Activated T-cell treated with anti-CD3 and anti-CD28 coated beads, Interleukin-2, amount 50 U/mL, for 72 hours (primary cell): ENCODE measurements around the gene ONECUT3. TPM values are rescaled to one million over a fixed set of nuclear protein-coding genes. Genes with fewer than 3 reads are reported as not detected.
A peak's percentile ranks its signal among the peaks of the same experiment; 100 is the strongest.
"Not testable (repeated sequence)": the region's sequence is repeated elsewhere in the genome, so short reads cannot be mapped to it uniquely, and the experiment has no call there.

ENCODE experiments used
- ATAC-seq, 2 donors: fragments of 150-1000 bp; cut with Tn5 transposase; replicated peaks in 1 of 2; 2 replicates each; pipeline ENCODE4 v1.10.0; 2021; ENCODE audit warnings: moderate library complexity in 2 of 2, mild to moderate bottlenecking in 1 of 2
- DNase-seq, 2 donors: peaks; one replicate each; pipeline ENCODE4 v3.0.0; 2021 to 2022; ENCODE audit warnings: mixed read lengths in 1 of 2
- H3K27ac Mint-ChIP-seq: one replicate; pipeline ENCODE4 v1.8.0; 2022; ENCODE audit warnings: mild to moderate bottlenecking, moderate library complexity, mixed read lengths
- H3K27me3 Mint-ChIP-seq: one replicate; pipeline ENCODE4 v1.8.0; 2022; ENCODE audit warnings: low read depth, mixed read lengths
- H3K36me3 Mint-ChIP-seq, 2 donors: one replicate each; pipeline ENCODE4 v1.8.0; 2022; ENCODE audit warnings: mixed read lengths in 2 of 2, mild to moderate bottlenecking in 1 of 2; ENCODE audit not compliant: insufficient read depth in 2 of 2
- H3K4me1 Mint-ChIP-seq: one replicate; pipeline ENCODE4 v1.8.0; 2022; ENCODE audit warnings: low read depth, mixed read lengths
- H3K4me3 Mint-ChIP-seq, 2 donors: one replicate each; pipeline ENCODE4 v1.8.0; 2022; ENCODE audit warnings: mild to moderate bottlenecking in 2 of 2, mixed read lengths in 2 of 2, moderate library complexity in 2 of 2
- H3K9me3 Mint-ChIP-seq, 2 donors: one replicate each; pipeline ENCODE4 v1.8.0; 2022; ENCODE audit warnings: mixed read lengths in 2 of 2
- total RNA-seq, 2 donors: library from RNA; stranded (reverse); gene quantifications; one replicate each; pipeline ENCODE4 v1.2.3, GENCODE V29; 2022

ONECUT3 gene
- total RNA-seq, 2 donors from 2014 or later: not detected

- Mint-ChIP-seq H3K27ac (no peak overlapping the region), H3K4me3 (no peak overlapping the region), H3K4me1 (peaks cover 4% of the 10 kb centered on the region), H3K27me3 (peaks cover 11% of the 10 kb centered on the region), H3K36me3 (no peaks in the 10 kb centered on the region), H3K9me3 (no peaks in the 10 kb centered on the region)
- ATAC-seq (peak in 1 of 2 donors; percentile 5), DNase-seq (no peak)
Observed at GRCh38 chr19:1789261-1790041, 36.1 kb downstream of the ONECUT3 start.

GRCh38 chr19:1790054-1790792 is 36.9 kb downstream of the ONECUT3 start:
- Mint-ChIP-seq H3K27ac (no peak overlapping the region), H3K4me1 (peaks cover 7% of the 10 kb centered on the region), H3K9me3 (no peaks in the 10 kb centered on the region), H3K36me3 (no peaks in the 10 kb centered on the region), H3K4me3 (no peak overlapping the region), H3K27me3 (peaks cover 15% of the 10 kb centered on the region)
- DNase-seq (no peak), ATAC-seq (no peak)

DNA sequence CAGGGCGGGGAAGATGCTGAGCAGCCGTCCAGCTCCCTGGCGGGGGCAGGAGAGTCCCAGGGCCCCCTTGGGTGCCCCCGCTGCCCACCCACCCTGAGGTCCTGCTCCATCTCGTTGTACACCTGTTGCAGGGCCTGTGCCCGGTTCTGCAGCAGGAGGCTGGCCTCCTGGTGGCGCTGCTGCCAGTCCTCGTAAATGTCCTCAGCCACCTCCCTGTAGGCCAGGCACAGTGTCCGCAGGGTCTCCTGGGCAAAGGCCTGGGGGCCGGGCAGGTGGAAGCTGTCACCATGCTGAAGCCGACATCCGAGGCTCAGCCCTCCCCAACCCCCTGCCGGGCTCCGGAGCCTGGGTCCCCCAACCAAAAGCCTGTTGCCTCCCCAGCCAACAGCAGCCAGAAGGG is 38.6 kb downstream of the ONECUT3 start:
- no peak for ATAC-seq
- H3K4me1 Mint-ChIP-seq: peaks cover 7% of the 10 kb centered on the region
- no peaks in the 10 kb centered on the region for H3K36me3 Mint-ChIP-seq
- H3K27me3 Mint-ChIP-seq: peaks cover 15% of the 10 kb centered on the region
- H3K27ac Mint-ChIP-seq: no peak overlapping the region
- H3K9me3 Mint-ChIP-seq: no peaks in the 10 kb centered on the region
- H3K4me3 Mint-ChIP-seq: no peak overlapping the region
- DNase-seq: no peak

GRCh38 chr19:1794424-1795172 is 41.3 kb downstream of the ONECUT3 start:
- Mint-ChIP-seq H3K27me3 (peaks cover 10% of the 10 kb centered on the region), H3K27ac (no peak overlapping the region), H3K4me1 (peaks cover 7% of the 10 kb centered on the region), H3K36me3 (no peaks in the 10 kb centered on the region), H3K4me3 (no peak overlapping the region), H3K9me3 (no peaks in the 10 kb centered on the region)
- DNase-seq (peak; percentile 20 to 38), ATAC-seq (peak; percentile 59 to 62)

DNA sequence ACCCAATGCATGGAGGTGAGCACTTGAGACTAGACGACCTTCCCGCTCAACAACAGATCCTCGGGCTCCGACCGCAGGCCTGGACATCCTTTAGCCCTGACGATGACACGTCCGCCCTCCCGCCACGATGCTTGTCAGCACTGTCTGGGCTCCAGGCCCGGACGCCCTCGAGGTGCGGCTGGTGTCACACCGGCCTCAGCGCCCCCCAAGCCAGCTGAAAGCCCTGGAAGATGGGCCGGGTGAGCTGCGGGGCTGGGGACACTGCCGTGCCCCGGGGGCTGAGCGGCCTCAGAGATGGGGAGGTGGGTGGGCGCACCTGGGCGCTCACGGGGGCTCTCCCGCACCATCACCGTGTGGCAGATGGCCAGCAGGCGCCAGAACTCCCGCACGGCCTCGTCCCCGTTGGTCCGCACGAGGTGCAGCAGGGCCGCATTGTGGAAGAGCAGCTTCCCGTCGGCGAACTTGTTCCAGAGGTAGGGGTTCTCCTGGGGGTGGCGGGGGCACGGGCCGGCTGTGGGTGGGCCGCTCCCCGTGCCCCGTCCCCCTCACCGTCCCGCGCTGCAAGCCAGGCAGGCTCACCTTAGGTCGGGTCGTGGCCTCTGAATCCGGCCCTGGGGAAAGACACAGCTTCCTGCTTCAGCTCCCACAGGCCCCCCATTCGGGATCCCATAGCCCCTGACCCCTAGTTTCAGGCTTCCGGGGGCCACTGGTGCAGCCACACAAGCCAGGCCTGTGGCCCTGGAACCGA is 43.3 kb downstream of the ONECUT3 start:
- Mint-ChIP-seq H3K4me1 (peaks cover 7% of the 10 kb centered on the region), H3K4me3 (no peak overlapping the region), H3K9me3 (no peaks in the 10 kb centered on the region), H3K36me3 (no peaks in the 10 kb centered on the region), H3K27me3 (peaks cover 10% of the 10 kb centered on the region), H3K27ac (no peak overlapping the region)
- DNase-seq: no peak
- no peak for ATAC-seq

DNA sequence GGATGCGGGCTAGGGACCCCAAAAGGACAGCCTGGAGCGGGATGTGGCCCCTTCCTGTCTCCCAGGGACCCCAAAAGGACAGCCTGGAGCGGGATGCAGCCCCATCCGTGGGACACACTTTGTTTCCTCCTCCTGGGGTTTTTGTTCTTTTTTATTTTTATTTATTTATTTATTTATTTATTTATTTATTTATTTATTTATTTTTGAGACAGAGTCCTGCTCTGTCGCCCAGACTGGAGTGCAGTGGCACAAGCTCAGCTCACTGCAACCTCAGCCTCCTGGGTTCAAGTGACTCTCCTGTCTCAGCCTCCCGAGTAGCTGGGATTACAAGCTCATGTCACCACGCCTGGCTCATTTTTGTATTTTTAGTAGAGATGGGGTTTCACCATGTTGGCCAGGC is 44.0 kb downstream of the ONECUT3 start:
- not testable (repeated sequence) for ATAC-seq, DNase-seq, H3K27ac Mint-ChIP-seq, H3K4me3 Mint-ChIP-seq, H3K36me3 Mint-ChIP-seq, H3K9me3 Mint-ChIP-seq, H3K4me1 Mint-ChIP-seq
- H3K27me3 Mint-ChIP-seq: peaks cover 10% of the 10 kb centered on the region

- H3K27ac Mint-ChIP-seq: no peak overlapping the region
- no peaks in the 10 kb centered on the region for H3K36me3 Mint-ChIP-seq
- no peak overlapping the region for H3K4me3 Mint-ChIP-seq
- peaks cover 10% of the 10 kb centered on the region for H3K27me3 Mint-ChIP-seq
- H3K9me3 Mint-ChIP-seq: no peaks in the 10 kb centered on the region
- DNase-seq (no peak), ATAC-seq (no peak)
- no peaks in the 10 kb centered on the region for H3K4me1 Mint-ChIP-seq
Observed at GRCh38 chr19:1799695-1800342, 46.5 kb downstream of the ONECUT3 start.

- Mint-ChIP-seq H3K27me3 (no peaks in the 10 kb centered on the region), H3K4me3 (no peak overlapping the region), H3K36me3 (no peaks in the 10 kb centered on the region), H3K27ac (no peak overlapping the region), H3K4me1 (no peaks in the 10 kb centered on the region), H3K9me3 (no peaks in the 10 kb centered on the region)
- DNase-seq: no peak
- no peak for ATAC-seq
Observed at GRCh38 chr19:1804858-1805257, 51.6 kb downstream of the ONECUT3 start.

GRCh38 chr19:1805401-1806183 is 52.3 kb downstream of the ONECUT3 start:
- no peaks in the 10 kb centered on the region for H3K9me3 Mint-ChIP-seq
- H3K27ac Mint-ChIP-seq: no peak overlapping the region
- no peaks in the 10 kb centered on the region for H3K4me1 Mint-ChIP-seq
- no peak for DNase-seq
- no peak for ATAC-seq
- no peaks in the 10 kb centered on the region for H3K27me3 Mint-ChIP-seq
- H3K4me3 Mint-ChIP-seq: no peak overlapping the region
- no peaks in the 10 kb centered on the region for H3K36me3 Mint-ChIP-seq

- H3K4me3 Mint-ChIP-seq: no peak overlapping the region
- H3K27me3 Mint-ChIP-seq: no peaks in the 10 kb centered on the region
- no peak overlapping the region for H3K27ac Mint-ChIP-seq
- DNase-seq (no peak), ATAC-seq (no peak)
- H3K36me3 Mint-ChIP-seq: no peaks in the 10 kb centered on the region
- no peaks in the 10 kb centered on the region for H3K9me3 Mint-ChIP-seq
- H3K4me1 Mint-ChIP-seq: peaks cover 5% of the 10 kb centered on the region
Observed at GRCh38 chr19:1806184-1807029, 53.1 kb downstream of the ONECUT3 start.

DNA sequence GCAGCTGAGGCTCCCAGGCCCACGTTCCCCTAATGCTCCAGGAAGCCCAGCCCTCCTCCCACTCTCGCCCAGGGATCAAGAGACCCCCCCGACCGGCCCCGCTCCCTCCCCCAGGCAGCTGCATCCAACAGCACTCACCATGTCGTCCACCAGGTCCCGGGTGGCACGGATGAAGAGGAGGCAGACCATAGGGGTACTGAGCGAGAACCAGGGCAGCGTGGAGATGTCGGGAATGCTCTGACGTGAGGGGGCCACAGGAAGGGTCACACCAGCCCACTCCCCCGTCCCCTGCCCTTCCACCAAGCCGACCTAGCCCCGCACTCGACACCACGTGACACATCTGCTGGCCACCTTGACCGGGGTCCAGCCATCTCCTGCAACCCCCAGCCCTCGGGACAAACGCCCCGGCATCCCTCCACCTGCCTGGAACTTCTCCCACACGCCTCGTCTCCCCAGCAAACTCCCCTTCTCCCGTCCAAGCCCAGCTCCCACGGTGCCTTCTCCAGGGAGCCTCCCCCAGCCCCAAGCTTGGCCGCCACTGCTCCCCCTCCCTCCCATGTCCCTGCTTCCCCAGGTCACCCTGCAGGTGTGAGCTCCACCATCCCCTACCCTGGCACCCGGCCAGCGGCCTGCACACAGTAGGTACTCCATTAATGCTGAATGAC is 53.9 kb downstream of the ONECUT3 start:
- Mint-ChIP-seq H3K36me3 (no peaks in the 10 kb centered on the region), H3K27me3 (no peaks in the 10 kb centered on the region), H3K4me3 (no peak overlapping the region), H3K4me1 (peaks cover 8% of the 10 kb centered on the region), H3K9me3 (no peaks in the 10 kb centered on the region), H3K27ac (no peak overlapping the region)
- DNase-seq (no peak), ATAC-seq (no peak)
